Body of pancreas (tissue), 4 donors: ENCODE measurements around the gene ARHGEF28.

Source experiments
- POLR2A ChIP-seq, 3 donors: fragments of 450-650 bp; IDR thresholded peaks; one replicate each; pipeline ENCODE4 v1.6.1; 2016; ENCODE audit warnings: antibody characterized with exemption in 3 of 3, mild to moderate bottlenecking in 2 of 3
- TF ChIP-seq, protein P1 (sequence below), 7 experiments: fragments of 450-650 bp in 4 of 7; fragments of 200-600 bp in 3 of 7; sonication (generic) in 3 of 7; IDR thresholded peaks; one replicate each; pipeline ENCODE4 v1.5.1; 2016 to 2019; ENCODE audit warnings: antibody characterized with exemption in 7 of 7

GRCh38 chr5:73706963-73707362 is 81.0 kb downstream of the ARHGEF28 start:
- TF ChIP-seq, protein P1, sequence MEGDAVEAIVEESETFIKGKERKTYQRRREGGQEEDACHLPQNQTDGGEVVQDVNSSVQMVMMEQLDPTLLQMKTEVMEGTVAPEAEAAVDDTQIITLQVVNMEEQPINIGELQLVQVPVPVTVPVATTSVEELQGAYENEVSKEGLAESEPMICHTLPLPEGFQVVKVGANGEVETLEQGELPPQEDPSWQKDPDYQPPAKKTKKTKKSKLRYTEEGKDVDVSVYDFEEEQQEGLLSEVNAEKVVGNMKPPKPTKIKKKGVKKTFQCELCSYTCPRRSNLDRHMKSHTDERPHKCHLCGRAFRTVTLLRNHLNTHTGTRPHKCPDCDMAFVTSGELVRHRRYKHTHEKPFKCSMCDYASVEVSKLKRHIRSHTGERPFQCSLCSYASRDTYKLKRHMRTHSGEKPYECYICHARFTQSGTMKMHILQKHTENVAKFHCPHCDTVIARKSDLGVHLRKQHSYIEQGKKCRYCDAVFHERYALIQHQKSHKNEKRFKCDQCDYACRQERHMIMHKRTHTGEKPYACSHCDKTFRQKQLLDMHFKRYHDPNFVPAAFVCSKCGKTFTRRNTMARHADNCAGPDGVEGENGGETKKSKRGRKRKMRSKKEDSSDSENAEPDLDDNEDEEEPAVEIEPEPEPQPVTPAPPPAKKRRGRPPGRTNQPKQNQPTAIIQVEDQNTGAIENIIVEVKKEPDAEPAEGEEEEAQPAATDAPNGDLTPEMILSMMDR (IDR thresholded peaks at IDR 0.05): no peak
- TF ChIP-seq POLR2A (IDR thresholded peaks at IDR 0.05): no peak
